SK-N-MC (cell line): ENCODE measurements around the gene HIF1A.

Experiments
- DNase-seq: peaks from one replicate; pipeline ENCODE4 v3.0.0-alpha.2; 2011; ENCODE audit warnings: low read depth, low spot score
- H3K27ac ChIP-seq: fragments of 200-600 bp; sonication (generic); 2 replicates; pipeline ENCODE4 v1.5.1; 2016; ENCODE audit warnings: mixed run types
- H3K36me3 ChIP-seq: fragments of 200-600 bp; sonication (generic); 2 replicates; pipeline ENCODE4 v1.6.1; 2017; ENCODE audit warnings: antibody characterized with exemption, low read length, mixed read lengths; ENCODE audit not compliant: insufficient read depth
- H3K4me3 ChIP-seq: fragments of 200-600 bp; sonication (generic); 2 replicates; pipeline ENCODE4 v1.5.1; 2016
- H3K9ac ChIP-seq: fragments of 200-600 bp; sonication (generic); 2 replicates; pipeline ENCODE4 v1.8.0; 2017; ENCODE audit warnings: mixed run types, mixed read lengths; ENCODE audit not compliant: insufficient read length
- H3K9me3 ChIP-seq: fragments of 200-600 bp; sonication (generic); 2 replicates; pipeline ENCODE4 v1.6.1; 2017; ENCODE audit warnings: low read depth, mild to moderate bottlenecking, antibody characterized with exemption, low read length, moderate library complexity, mixed read lengths
- EZH2 ChIP-seq: fragments of 200-600 bp; sonication (generic); IDR thresholded peaks from one replicate; pipeline ENCODE4 v1.6.1; 2017; ENCODE audit warnings: antibody characterized with exemption
- FOXP2 ChIP-seq: optimal IDR thresholded peaks from 2 replicates; pipeline ENCODE3; 2011; ENCODE audit warnings: mild to moderate bottlenecking, moderate library complexity; ENCODE audit not compliant: insufficient read depth; ENCODE audit errors: extremely low read length, control extremely low read depth
- POLR2AphosphoS5 ChIP-seq: IDR thresholded peaks from 2 replicates; pipeline ENCODE4 v1.6.1; 2012; ENCODE audit warnings: mild to moderate bottlenecking, low read depth, low read length, borderline replicate concordance

The HIF1A gene

GRCh38 chr14:61694830-61695694 lies at the start of gene HIF1A:
Gene HIF1A (plus strand): TSS chr14:61695513. CDS start chr14:61695805, 292 bp downstream.
- Histone ChIP-seq H3K9me3 (no peaks in the 10 kb centered on the region), H3K27ac (peak within 1 kb of the TSS; percentile 70; the same call in 1 of the 2 replicates), H3K4me3 (peak within 1 kb of the TSS; percentile 98), H3K9ac (peak within 1 kb of the TSS; percentile 92), H3K36me3 (0 out of 2 replicates have a peak, but pooled peaks cover under 1% of the 10 kb centered on the region)
- DNase-seq: peak; percentile 76
- TF ChIP-seq FOXP2 (no peak), POLR2AphosphoS5 (peak; percentile 95), EZH2 (no peak)

- Histone ChIP-seq H3K9me3 (no peaks in the 10 kb centered on the region), H3K4me3 (no peak overlapping the region), H3K9ac (no peak overlapping the region), H3K36me3 (no peaks in the 10 kb centered on the region), H3K27ac (no peak overlapping the region)
- TF ChIP-seq FOXP2 (no peak), EZH2 (no peak), POLR2AphosphoS5 (no peak)
- DNase-seq: no peak
Measured at GRCh38 chr14:61646366-61647116, 48.8 kb upstream of the HIF1A start.

- Histone ChIP-seq H3K9me3 (no peaks in the 10 kb centered on the region), H3K9ac (no peak overlapping the region), H3K4me3 (no peak overlapping the region), H3K27ac (no peak overlapping the region), H3K36me3 (no peaks in the 10 kb centered on the region)
- no peak for TF ChIP-seq EZH2
- no peak for TF ChIP-seq FOXP2
- TF ChIP-seq POLR2AphosphoS5: no peak
- no peak for DNase-seq
Measured at GRCh38 chr14:61647704-61648103, 47.6 kb upstream of the HIF1A start.

GRCh38 chr14:61648377-61648776 lies 46.9 kb upstream of the HIF1A start:
- no peaks in the 10 kb centered on the region for H3K36me3 ChIP-seq
- no peak overlapping the region for H3K27ac ChIP-seq
- no peaks in the 10 kb centered on the region for H3K9me3 ChIP-seq
- TF ChIP-seq EZH2 (no peak), FOXP2 (no peak), POLR2AphosphoS5 (no peak)
- H3K9ac ChIP-seq: no peak overlapping the region
- DNase-seq: no peak
- H3K4me3 ChIP-seq: no peak overlapping the region

- Histone ChIP-seq H3K4me3 (no peak overlapping the region), H3K9me3 (no peaks in the 10 kb centered on the region), H3K36me3 (no peaks in the 10 kb centered on the region), H3K9ac (no peak overlapping the region), H3K27ac (no peak overlapping the region)
- no peak for DNase-seq
- TF ChIP-seq POLR2AphosphoS5: no peak
- TF ChIP-seq FOXP2: no peak
- TF ChIP-seq EZH2: no peak
Measured at GRCh38 chr14:61649283-61649682, 46.0 kb upstream of the HIF1A start.

- Histone ChIP-seq H3K36me3 (no peaks in the 10 kb centered on the region), H3K27ac (no peak overlapping the region), H3K4me3 (no peak overlapping the region), H3K9me3 (no peaks in the 10 kb centered on the region), H3K9ac (no peak overlapping the region)
- DNase-seq: no peak
- TF ChIP-seq POLR2AphosphoS5: no peak
Measured at GRCh38 chr14:61651355-61651754, 44.0 kb upstream of the HIF1A start.

GRCh38 chr14:61652526-61653262 lies 42.6 kb upstream of the HIF1A start:
- Histone ChIP-seq H3K27ac (no peak overlapping the region), H3K9ac (no peak overlapping the region), H3K36me3 (no peaks in the 10 kb centered on the region), H3K9me3 (no peaks in the 10 kb centered on the region), H3K4me3 (no peak overlapping the region)
- TF ChIP-seq POLR2AphosphoS5 (no peak), FOXP2 (no peak), EZH2 (no peak)
- DNase-seq: no peak

- no peak overlapping the region for H3K27ac ChIP-seq
- H3K4me3 ChIP-seq: no peak overlapping the region
- H3K36me3 ChIP-seq: no peaks in the 10 kb centered on the region
- no peak overlapping the region for H3K9ac ChIP-seq
- DNase-seq: no peak
- no peaks in the 10 kb centered on the region for H3K9me3 ChIP-seq
- TF ChIP-seq FOXP2: no peak
- no peak for TF ChIP-seq EZH2
- TF ChIP-seq POLR2AphosphoS5: no peak
Measured at GRCh38 chr14:61653507-61653906, 41.8 kb upstream of the HIF1A start.
